Activated gamma-delta T cell (primary cell): ENCODE results near the gene GSKIP.

Experiments
- DNase-seq: peaks from one replicate; lab custom pipeline; 2025; lab: John Stamatoyannopoulos, UW

GSKIP gene

GRCh38 chr14:96418075-96418474 lies 54.7 kb downstream of the GSKIP start:
- DNase-seq: no peak

- no peak for DNase-seq
Observed at GRCh38 chr14:96421236-96421635, 57.9 kb downstream of the GSKIP start.

GRCh38 chr14:96422992-96423391 lies 59.7 kb downstream of the GSKIP start:
- no peak for DNase-seq

GRCh38 chr14:96423446-96424108 lies 60.3 kb downstream of the GSKIP start:
- DNase-seq: no peak

GRCh38 chr14:96424109-96424989 lies 61.0 kb downstream of the GSKIP start:
- no peak for DNase-seq

GRCh38 chr14:96434040-96434439 lies 70.7 kb downstream of the GSKIP start:
- DNase-seq: no peak
